DMS 273 (cell line): ENCODE data around the gene TMEM132C.
A peak's percentile ranks its signal among the peaks of the same experiment; 100 is the strongest.

Experiments used
- DNase-seq: peaks from one replicate; lab custom pipeline; 2025; ENCODE audit not compliant: unreplicated experiment; lab: John Stamatoyannopoulos, UW

The TMEM132C gene

DNA sequence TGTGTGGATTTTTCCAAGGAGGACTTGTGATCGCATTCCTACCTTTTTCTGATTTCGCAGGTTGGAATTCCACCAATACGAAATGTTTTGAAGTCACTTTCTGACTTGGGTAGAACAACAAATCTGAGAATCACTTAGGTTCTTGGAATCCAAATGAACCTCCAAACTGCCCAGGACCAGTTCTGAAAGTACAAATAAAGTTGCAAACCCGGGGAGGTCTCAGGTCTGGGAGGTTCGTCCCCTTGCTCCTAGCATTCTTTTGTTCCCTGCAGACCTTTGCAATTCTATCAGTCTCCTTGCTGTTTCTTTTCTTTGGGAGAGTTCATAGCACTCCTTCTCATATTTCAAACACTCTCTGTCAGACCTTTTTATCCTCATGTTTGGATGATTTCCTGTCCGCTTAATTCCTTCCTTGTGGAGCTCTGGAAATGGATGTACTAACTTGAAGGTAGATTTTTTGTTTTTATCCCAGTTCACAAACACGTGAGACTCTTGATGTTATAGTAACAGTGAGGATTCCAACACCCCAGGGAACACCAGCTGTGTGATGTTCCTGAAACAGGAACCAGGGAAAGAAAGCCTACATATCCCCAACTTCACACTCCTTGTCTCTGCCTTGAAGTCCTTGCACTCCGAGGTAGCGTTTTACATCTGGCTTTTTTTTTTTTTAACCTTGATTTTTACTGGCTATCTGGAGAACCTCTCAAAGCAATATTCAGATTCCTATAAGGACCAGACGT is 70.6 kb downstream of the TMEM132C start:
- DNase-seq: no peak

DNA sequence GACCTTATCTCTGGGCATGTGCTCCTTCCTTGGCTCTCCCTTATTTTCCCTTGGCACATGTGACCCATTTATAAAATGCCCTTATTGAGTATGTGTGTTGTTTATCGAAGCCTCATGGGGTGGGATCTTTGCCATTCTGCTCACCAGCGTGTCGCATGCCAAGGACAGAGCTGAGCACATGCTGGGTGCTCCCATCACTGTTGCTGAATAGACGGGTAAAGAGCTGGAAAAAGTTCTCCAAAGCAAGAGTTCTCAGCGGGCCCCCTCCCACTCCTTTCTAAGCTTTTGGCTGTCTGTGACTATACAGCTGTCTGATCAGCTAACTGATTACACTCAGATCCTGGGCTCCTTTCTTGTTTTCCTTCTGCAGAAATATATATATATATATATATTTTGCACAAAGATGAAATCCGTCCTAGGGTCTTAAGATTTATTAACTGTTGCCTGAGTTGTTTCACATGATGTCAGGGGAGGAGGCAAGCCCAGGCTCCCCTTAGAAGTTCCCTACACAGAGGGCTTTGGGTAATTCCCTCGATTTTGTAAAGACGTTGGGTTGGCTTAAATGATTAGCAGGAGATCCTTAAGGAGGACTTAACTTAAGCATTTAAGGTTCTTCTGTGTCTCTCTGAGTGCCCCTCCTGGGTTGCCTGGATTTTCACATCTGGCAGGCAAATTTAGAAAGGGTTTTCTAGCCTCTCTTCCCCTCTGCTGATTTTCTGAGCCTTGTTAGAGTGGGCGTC is 71.6 kb downstream of the TMEM132C start:
- DNase-seq: no peak

DNA sequence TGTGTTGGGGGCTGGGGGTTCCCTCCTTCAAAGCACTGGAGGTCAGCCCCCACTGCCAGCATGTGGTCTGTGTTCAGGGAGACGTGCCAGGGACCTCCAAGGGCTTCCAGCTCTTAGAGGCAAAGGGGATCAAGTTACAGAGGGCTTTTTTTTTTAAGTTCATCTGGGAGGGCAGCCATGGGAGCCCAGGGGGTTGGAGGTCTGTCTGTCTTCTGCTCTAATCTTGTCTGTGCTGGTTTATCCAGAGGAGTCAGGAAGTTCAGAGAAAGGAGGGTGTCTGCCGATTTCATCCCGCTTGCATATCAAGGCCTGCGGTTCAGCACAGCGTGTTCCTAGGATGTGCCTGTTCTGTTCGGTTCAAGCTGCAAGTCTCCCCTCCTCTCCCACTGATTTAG is 72.2 kb downstream of the TMEM132C start:
- no peak for DNase-seq

DNA sequence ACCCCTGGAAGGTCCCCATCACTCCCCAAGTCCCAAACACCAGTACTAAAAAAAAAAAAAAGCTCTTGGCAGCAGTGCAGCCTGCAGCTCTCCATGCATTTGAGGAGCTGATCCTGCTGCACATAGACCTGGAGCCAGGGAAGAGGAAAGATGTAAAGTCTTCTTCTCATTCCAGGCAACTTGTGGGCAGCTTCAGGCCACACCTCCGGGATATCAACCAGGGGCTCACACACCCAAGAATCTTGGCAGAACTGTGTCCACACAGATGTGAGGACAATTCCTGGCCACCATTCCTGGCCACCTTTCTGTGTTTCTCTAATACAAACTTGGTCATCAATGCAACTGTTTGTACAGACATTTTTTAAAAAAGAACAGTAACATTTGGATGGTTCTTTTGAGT is 72.7 kb downstream of the TMEM132C start:
- DNase-seq: no peak

DNA sequence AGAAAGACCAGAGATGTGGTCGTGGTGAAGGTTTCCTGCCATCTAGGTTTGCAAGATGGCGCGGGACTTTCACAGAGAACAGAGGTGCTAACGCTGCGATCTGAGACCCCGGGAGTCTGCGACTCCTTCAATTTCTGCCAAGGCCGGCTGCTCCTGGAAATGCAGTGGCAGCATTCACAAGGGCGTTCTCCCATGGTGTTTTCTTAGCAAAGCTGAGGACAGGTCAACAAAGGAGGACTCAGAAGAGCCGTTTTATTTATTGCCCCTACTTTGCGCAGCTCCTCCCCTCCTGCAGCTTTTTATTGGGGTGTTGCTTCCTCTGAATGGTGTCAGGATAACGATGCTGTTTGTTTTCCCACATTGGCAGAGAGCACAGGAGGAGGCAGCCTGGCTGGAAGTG is 86.3 kb downstream of the TMEM132C start:
- DNase-seq: no peak

DNA sequence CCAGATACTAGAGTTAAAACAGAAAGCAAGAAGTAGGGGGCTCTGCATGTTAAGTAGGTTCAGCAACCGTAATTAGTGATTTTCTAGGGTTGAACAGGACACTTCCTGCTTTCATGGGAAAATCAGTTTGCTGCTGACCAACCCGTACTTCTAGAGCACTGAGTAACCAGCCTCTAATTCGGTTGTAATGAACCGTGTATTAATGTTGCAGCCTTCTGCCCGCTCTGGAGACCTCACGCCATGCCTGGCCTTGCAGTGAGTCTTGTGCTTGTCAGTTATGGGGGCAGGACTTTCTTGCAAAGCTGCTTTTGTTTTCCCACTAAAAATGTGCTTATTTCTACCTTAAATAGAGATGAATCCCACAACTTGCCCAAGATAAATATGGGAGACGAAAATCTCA is 89.6 kb downstream of the TMEM132C start:
- no peak for DNase-seq

DNA sequence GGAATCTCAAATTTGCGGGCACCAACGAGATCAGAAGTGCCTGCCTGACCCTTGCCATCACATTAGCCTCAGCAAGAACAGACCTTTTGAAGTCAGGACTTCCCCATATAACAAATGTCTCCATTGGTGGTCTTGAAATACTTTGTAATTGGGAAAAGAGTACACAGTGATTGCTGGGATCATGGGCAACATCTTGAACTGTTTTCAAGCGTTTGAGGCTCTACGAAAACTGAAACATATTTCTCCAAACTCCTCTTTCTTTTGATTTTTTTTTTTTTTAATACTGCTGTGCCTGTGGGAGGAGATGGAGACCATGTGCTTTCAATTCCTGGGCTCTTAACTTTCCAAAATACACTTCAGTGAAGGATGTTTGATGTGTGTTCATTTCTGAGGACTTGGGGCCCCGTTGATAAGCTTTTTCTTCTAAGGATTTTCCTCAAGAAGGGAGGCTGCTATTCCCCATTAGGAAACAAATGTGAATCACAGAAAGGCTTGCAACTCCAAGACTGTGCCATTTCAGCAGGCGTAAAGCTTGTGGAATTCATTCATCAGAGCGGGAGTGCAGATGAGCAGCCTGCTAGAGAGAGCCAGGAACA is 94.5 kb downstream of the TMEM132C start:
- no peak for DNase-seq

DNA sequence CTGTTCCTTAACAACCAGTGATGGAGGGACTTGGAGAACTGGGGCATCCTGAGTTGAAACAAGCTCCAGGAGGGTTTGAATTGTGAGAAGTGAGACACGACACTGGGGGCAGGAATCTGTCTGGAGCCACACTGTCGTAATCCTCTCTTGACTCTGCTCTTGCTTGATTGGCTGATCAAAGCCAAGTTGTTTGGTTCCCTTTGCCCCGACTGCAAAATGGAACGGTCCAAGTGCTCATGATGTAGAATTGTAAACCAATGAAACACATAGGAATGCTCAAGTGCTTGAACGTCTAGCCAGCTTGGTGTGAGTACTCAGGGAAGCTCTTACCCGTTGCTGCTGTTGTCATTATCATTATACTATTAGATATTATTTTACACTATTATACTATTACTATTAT is 98.1 kb downstream of the TMEM132C start:
- no peak for DNase-seq

DNA sequence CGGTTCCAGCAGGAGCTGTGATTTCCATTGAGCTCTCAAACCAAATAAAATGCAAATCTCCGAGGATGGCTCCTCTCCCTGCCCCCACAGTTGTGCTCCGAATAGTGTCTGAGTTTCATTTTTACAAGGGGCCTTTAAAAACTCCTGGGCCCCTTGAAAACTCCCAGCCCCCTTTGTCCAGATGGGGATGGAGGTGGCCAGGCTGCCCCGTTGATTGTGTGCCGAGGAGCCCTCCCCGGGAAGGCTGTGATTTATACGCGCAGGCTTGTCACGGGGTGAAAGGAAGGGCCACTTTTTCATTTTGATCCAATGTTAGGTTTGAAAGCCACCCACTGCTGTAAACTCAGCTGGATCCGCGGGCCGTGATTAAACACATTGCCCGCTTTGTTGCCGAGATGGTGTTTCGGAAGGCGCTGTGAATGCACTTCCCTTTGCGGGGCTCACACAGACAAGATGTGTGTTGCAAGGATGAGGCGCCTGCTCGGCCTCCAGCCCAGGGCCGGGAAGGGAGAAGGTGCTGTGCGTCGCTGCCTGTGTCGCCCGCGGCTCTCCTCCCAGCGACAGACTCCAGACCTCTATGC is 98.8 kb downstream of the TMEM132C start:
- no peak for DNase-seq

DNA sequence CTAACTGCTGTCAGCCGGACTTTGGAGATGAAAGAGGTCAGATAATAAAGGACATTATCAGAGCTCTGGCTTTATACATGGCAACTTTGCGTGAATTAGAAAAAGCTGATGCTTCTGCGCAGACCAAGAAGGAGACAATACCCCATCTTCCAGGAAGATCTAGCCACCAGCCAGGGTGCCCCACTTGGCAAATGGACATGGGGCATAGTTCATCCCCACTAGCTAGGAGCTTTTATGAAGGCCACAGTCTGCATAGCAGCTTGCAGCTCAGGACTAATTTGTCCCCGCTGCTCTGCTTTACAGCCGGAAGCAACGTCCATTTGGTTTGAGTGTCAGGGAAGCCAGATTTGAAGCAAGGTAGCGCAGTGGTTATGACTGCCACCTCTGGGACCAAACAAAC is 101.0 kb downstream of the TMEM132C start:
- no peak for DNase-seq

DNA sequence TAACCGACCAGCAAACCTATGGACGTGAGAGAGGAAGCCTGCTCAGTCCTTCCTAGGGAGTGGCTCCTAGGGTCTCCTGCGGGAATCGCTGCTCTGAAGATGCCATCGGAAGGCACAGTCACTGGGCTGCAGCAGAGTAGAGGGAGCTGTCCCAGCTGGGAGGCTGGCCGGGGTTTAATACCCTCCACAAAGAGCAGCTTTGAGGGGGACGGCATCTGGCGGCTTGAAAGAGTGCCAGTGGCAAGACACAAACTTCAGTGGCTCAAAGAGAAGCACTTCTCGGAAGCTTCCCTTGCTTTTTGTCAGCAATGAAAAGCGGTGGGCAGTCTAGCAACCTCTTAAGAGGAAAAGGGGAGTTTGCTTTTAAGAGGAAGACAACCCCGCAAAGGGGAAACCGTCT is 114.6 kb downstream of the TMEM132C start:
- DNase-seq: peak; percentile 23

DNA sequence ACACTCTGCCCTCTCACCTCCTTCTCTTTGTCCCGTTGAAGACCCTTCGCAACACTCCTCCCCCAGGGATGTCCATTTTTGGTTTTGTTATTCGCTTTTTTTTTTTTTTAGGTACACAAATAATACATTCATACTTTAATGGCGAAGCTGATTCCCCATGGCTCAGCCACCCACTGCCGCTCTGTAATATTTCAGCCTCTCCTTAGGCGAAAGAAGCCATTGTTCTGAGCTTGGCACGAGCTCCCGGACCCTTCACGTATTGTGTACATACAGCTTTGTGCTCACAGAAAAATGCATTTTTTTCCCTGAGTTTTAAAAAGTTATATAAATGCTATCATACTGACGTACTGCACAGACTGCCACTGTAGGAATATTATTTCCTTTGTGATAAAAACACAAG is 115.0 kb downstream of the TMEM132C start:
- no peak for DNase-seq

DNA sequence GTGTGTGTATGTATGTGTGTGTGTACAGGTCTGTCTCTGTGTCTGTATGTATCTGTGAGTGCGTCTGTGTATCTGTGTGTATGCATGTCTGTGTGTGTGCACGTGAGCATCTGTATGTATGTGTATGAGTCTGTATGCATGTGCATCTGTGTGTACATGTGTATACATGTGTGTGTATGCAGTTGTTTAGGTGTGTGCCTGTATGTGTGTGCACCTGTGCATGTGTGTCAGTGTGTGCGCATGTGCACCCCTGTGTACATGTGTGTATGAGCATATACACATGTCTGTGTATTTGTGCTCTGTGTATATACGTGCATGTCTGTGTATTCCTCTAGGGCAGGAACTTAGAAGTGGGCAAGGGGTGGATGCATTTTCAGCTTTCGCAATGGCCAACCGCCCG is 116.0 kb downstream of the TMEM132C start:
- no peak for DNase-seq

DNA sequence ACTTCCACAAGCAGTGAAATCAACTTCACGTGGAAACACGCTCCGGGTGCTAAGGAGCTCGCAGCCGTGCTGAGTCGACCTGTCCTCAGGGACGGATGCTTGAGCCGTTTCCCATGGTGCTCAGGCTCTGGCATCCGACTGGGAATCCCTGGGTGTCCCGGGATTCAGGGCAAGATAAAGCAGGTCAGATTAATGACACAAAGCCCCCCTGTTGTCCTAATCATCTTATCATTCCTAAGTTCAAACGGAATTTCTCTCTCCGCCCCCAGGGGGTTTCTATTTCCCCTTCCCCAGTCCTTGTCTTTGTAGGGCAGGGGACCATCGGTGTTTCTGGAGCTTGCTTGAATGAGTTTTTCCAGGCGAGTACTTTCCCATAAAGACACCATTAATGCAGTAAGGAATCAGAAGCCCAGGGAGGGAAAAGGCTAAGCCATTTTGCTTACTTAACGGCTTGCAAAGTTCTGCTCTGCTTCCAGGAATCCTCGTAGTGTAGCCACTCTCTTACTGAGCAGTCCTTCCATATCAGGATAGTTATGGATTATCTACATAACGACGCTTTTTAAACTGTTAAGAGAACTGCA is 116.5 kb downstream of the TMEM132C start:
- no peak for DNase-seq

DNA sequence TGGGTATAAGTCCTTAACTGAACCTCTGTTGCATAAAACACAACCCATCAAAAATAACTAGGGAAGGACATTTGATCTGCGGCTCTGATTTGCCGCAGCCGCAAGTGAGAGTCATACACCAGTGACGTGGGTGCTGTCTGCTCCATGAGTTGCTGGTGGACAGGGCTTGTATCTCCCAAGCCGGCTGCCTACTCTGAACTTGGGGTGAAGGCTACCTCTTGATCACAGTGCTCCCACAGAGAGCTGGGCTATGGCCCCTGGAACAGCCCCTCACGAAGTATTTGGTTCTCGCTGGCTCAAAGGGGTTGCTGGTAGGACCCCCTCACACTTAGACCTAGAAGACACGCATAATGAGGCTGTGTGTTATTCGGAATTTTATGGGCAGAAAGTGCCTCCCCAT is 118.8 kb downstream of the TMEM132C start:
- DNase-seq: no peak

DNA sequence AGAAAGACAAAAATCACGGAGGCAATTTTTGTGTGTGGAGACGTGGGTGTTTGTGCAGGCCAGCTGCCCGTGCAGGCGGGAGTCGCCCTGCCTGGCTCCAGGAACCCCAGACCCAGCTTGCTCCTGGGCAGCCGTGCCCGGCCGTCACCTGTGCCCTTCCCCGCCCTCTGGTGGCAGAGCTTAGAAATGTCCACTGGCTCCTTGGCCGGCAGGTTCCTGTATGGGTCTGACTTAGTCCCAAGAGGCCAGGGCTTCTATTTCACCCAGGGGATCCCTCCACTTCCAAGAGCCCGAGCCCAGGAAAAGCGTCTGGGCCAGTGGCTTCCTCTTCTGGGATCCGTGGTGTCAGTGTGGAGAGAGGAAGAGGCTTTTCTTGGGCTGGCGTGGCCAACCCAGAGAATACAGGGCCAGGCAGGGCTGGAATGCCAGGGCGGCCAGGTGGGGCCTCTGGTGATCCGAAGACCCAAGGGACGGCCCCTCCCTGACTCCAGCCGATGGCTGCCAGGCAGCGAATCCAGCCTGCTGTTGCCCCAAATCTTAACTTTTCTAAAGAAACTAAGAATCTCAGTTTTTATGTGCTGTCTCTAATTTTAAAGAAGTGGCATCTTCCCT is 120.9 kb downstream of the TMEM132C start:
- peak; percentile 57 for DNase-seq

DNA sequence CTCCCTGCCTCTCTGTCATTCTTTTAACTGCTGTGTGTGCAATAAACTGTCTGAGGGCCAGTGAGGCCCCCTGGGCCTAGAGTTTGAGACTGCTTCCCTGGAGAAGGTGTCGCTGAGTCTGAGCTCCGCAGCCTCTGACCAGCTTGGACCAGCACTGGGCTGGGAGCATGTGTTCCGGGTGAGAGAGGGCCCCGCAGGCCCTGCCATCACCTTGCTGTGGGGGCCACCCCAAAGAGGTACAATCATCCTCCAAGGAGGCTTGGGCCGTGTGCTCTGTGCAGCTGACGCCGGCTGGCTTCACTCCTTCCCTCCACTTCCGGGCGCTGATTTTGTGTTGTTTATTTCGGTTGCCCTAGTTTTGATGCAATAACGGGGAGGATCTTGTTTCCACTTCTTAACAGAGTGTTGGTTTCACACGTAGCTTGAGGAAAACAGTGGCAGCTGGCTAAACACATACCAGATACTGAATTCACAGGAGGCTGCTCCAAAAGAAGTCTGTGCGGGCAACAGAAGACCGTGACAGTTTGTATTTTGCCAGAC is 121.6 kb downstream of the TMEM132C start:
- DNase-seq: peak; percentile 36

DNA sequence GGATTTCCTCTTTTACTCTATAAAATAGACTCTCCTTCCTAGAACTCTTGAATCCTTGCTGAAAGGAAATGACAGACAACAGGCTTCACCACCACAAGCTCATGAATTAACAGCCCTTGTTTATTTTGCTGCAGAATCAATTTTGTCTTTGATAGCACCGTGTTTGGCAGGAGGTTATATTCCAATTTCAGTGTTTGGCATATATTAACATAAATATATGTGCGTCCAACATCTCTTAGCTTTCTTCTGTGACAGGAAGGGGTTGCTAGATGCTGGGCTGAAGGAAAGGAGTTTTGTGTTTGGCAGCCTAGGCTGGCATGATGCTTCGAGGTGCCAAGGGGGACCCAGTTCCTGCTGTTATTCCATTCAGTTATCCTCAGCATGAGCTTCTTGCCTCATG is 126.4 kb downstream of the TMEM132C start:
- no peak for DNase-seq

DNA sequence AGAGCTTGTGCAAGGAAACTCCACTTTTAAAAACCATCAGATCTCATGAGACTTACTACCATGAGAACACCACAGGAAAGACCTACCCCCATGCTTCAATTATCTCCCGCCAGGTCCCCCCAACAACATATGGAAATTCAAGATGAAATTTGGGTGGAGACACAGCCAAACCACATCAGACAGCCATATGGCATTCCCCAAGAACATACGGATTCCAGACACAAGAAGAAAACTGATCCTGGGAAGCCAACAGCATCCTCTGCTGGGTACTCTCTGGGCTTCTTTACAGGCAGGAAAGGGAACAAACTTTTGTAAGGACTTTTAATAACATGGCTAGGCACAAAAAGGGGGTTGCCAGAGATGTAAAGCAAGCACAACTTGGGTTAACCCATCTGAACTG is 127.2 kb downstream of the TMEM132C start:
- peak; percentile 40 for DNase-seq

DNA sequence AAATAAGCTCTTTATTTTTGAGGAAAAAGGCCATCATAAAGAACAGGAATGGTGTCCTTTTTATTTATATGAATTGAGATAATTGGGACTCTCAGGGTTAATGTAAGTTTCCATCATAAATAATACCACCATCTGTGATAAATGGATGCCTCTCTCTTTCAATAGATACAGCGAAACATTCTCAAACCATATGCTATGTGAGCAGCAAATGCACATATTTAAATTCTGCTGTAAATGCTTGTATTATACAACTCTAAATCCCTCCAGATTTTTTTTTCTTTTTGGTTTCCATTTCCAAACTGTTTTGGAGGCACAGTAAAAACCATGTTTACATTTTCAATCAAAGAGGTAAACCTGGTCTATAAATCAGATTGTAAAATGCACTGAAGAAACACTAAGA is 132.3 kb downstream of the TMEM132C start:
- no peak for DNase-seq
